ENCODE results near the gene SEC24D.

SEC24D gene

GRCh38 chr4:118814058-118814457, 21.9 kb downstream of the SEC24D start:
- in situ Hi-C loops (cut with HindIII; ENCODE audit: low pct_ligation_motif_present, low sequenced_read_pairs): no loop called here
- H3K36me3 ChIP-seq (replicated peaks): peaks cover 80% of the 10 kb centered on the region
- DNase-seq: no peak
- no peak for TF ChIP-seq CTCF (IDR thresholded peaks at IDR 0.05; ENCODE audit: low read depth, low read length, missing control alignments)
- H3K27me3 ChIP-seq (replicated peaks): no peaks in the 10 kb centered on the region
- no peak overlapping the region for H3K27ac ChIP-seq
- H3K4me3 ChIP-seq (ENCODE audit: low read depth, low read length): no peak overlapping the region

- H3K27ac ChIP-seq: no peak overlapping the region
- no peak for DNase-seq
- TF ChIP-seq CTCF (IDR thresholded peaks at IDR 0.05; ENCODE audit: low read depth, low read length, missing control alignments): no peak
- peaks cover 85% of the 10 kb centered on the region for H3K36me3 ChIP-seq (replicated peaks)
- H3K27me3 ChIP-seq (replicated peaks): no peaks in the 10 kb centered on the region
- H3K4me3 ChIP-seq (ENCODE audit: low read depth, low read length): no peak overlapping the region
- in situ Hi-C loops (cut with HindIII; ENCODE audit: low pct_ligation_motif_present, low sequenced_read_pairs): no loop called here
Measured at GRCh38 chr4:118813561-118813960, 22.4 kb downstream of the SEC24D start.

- H3K27me3 ChIP-seq (replicated peaks): no peaks in the 10 kb centered on the region
- peaks cover 95% of the 10 kb centered on the region for H3K36me3 ChIP-seq (replicated peaks)
- in situ Hi-C loops (cut with HindIII; ENCODE audit: low pct_ligation_motif_present, low sequenced_read_pairs): no loop called here
- H3K27ac ChIP-seq: no peak overlapping the region
- H3K4me3 ChIP-seq (ENCODE audit: low read depth, low read length): no peak overlapping the region
- no peak for TF ChIP-seq CTCF (IDR thresholded peaks at IDR 0.05; ENCODE audit: low read depth, low read length, missing control alignments)
- no peak for DNase-seq
Measured at GRCh38 chr4:118811832-118812231, 24.1 kb downstream of the SEC24D start.

GRCh38 chr4:118810991-118811764, 24.7 kb downstream of the SEC24D start:
- Histone ChIP-seq H3K36me3 (replicated peaks) (peaks cover 99% of the 10 kb centered on the region), H3K27me3 (replicated peaks) (no peaks in the 10 kb centered on the region), H3K27ac (peak overlapping the region; percentile 35), H3K4me3 (ENCODE audit: low read depth, low read length) (no peak overlapping the region)
- no peak for DNase-seq
- TF ChIP-seq CTCF (IDR thresholded peaks at IDR 0.05; ENCODE audit: low read depth, low read length, missing control alignments): no peak
- in situ Hi-C loops (cut with HindIII; ENCODE audit: low pct_ligation_motif_present, low sequenced_read_pairs): no loop called here

GRCh38 chr4:118807659-118808058, 28.3 kb downstream of the SEC24D start:
- in situ Hi-C loops (cut with HindIII; ENCODE audit: low pct_ligation_motif_present, low sequenced_read_pairs): no loop called here
- H3K27ac ChIP-seq: no peak overlapping the region
- peaks cover 94% of the 10 kb centered on the region for H3K36me3 ChIP-seq (replicated peaks)
- H3K27me3 ChIP-seq (replicated peaks): no peaks in the 10 kb centered on the region
- no peak overlapping the region for H3K4me3 ChIP-seq (ENCODE audit: low read depth, low read length)
- no peak for TF ChIP-seq CTCF (IDR thresholded peaks at IDR 0.05; ENCODE audit: low read depth, low read length, missing control alignments)
- no peak for DNase-seq

- Histone ChIP-seq H3K27me3 (replicated peaks) (no peaks in the 10 kb centered on the region), H3K27ac (no peak overlapping the region), H3K36me3 (replicated peaks) (peaks cover 89% of the 10 kb centered on the region), H3K4me3 (ENCODE audit: low read depth, low read length) (no peak overlapping the region)
- no peak for TF ChIP-seq CTCF (IDR thresholded peaks at IDR 0.05; ENCODE audit: low read depth, low read length, missing control alignments)
- no peak for DNase-seq
- in situ Hi-C loops (cut with HindIII; ENCODE audit: low pct_ligation_motif_present, low sequenced_read_pairs): no loop called here
Measured at GRCh38 chr4:118803253-118803652, 32.7 kb downstream of the SEC24D start.

Data from brain microvascular endothelial cell (primary cell).